Renal pelvis (tissue), 4 donors: ENCODE data around the gene CREB5. TPM values are rescaled to one million over a fixed set of nuclear protein-coding genes. Genes with fewer than 3 reads are reported as not detected.

Experiments used
- DNase-seq: peaks from one replicate; pipeline ENCODE4 v3.0.0-alpha.2; 2013
- polyA plus RNA-seq, 3 donors: library from polyadenylated mRNA; unstranded; fragments of 120-200 nt; gene quantifications; one replicate each; pipeline ENCODE4 v1.2.1, GENCODE V29; 2013; ENCODE audit not compliant: insufficient read length in 3 of 3

Gene CREB5
- polyA plus RNA-seq, 3 donors, result 11.0 to 11.9 (median 11.6) TPM

DNA sequence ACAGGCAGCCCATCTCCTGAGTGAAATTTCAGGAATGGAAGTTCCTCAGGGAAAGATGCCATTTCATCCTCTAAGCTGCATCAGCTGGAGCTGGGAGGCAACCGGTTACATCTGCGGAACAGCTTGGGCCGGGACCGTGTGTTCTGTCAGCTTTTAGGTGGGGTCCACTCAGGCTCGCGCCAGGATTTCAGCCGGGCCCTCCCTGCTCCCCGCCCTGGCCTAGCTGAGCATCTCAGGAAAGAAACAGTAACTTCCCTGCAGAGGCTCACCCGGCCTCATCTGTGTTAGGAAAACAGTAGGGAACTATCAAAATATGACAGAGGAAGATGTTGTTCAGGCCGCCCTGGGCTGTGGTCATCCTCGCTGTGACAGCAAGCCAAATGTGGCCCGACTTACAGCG is 435.4 kb downstream of the CREB5 start:
- DNase-seq, result no peak

GRCh38 chr7:28848906-28849305 is 436.6 kb downstream of the CREB5 start:
- no peak for DNase-seq

DNA sequence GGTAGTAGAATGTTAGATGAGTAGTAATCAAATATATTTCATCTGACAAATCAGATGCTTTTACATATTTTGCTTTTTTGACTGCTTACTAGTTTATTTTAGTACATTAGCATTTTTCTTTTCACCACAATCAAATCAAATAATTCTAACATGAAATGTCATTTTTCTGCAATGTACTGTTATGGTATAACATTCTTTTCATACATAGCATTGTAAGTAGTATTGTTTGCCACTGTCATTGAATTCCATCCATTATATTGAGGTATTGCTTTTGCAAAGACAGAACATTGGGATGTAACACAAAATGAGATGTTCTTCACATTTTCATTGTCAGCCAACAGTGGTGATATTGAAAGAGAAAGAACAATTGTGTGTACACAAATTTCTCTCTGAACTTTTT is 438.4 kb downstream of the CREB5 start:
- no peak for DNase-seq

DNA sequence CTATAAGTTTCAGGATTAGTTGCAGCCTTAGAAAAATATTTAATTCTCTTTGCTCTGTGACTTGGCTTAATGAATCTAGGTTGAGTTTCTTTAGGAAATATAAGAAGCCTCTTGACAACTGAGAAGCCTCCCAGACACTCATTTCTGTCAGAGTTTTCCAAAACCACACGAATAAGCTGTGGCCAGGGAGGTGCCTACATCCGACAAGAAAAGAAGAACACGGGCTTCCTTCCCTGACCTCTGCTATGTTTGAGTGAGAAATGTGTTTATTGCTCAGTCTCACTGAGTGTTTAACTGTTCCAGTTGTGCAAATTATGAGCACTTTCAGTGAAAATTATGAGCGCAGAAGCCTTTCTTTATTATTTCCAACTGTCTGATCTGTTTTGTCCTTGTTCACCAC is 440.8 kb downstream of the CREB5 start:
- no peak for DNase-seq

DNA sequence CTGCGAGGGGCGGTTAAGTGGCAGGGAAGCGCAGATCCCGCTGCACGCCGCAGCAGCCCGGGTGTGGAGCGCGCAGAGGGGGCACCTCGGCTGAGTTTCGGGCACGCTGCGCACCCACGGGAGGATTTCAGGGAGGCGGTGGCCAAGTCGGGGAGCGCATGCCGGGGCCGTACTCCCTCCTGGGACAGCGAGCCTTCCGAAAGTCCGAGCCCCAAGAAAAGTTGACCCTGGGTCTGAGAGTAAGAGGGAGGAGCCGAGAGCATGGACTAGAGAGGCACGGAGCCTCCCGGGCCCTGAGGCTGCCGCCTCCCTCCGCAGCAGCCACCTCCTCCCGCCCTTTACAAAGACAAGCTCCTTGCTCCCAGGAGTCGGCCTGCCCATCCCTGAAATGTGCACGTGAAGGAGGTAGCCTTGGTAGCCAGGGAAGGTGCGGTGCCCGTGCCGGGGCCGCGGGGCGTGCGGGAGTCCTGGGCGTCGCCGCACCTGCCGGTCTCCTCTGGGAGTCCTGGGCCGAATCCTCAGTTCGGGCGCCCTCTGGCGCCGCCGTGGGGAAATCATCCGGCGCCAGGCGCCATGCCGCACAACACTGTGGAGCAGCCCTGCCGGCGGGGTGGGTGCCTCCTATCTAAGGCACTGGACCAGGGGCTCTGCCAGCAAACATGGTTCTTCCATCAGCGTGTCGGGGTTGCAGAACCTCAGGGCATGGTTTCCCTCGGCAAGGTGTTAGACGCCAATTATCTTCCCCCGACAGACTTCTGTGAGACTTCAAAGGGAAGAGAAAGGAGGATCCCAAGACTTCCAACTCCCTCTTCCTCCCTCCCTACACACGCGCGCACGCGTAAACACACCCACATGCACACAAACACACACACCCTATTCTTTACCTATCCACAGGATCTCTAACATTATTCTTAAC is 441.8 kb downstream of the CREB5 start:
- peak; percentile 72 for DNase-seq

DNA sequence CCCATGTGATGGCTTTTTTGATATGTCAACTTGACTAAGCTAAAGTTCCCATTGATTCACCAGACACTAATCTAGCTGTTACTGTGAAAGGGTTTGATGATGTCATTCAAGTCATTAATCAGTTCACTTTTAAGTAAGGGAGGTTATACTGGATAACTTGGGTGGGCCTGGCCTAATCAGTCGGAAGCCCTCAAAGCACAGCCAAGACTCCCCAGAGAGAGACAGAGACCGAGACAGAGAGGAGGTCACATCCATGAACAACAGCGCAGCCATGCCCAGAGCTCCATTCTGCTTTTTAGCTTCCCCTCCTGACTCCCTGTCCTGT is 442.4 kb downstream of the CREB5 start:
- no peak for DNase-seq

GRCh38 chr7:28855538-28856217 is 443.4 kb downstream of the CREB5 start:
- no peak for DNase-seq

DNA sequence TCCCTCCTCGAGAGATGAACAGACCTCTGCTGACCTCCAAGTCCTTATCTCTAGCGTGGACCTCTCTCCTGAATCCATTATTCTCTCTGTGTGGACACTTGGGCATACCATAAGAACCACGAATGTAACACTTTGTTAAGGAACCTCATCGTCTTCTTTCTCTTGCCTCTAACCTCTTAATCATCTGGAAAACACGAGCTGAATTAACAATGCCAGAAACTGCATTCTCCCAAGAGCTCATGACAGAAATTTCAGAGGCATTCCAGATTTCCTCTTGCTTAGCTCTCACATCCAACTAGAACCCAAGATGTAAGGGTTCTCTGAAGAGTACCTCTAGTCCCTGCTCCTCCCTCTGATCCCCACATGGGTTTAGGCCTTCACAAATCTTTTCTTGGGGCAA is 444.3 kb downstream of the CREB5 start:
- no peak for DNase-seq

DNA sequence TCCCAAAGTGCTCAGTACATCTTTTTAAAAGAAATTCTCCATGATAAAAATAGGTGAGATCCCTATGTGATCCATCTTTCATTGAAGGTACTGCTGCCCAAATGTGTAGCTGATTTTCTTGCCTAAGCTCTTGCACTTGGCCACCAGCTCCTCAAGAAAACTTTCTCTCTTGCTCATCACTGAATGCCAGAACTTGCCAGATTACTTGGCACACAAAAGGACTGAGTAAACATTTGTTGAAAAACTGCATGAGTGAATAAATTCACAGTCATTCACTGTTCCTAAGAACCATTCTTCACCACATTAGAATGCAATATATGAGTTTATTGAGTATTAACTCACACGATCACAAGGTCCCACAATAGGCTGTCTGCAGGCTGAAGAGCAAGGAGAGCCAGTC is 445.9 kb downstream of the CREB5 start:
- no peak for DNase-seq

DNA sequence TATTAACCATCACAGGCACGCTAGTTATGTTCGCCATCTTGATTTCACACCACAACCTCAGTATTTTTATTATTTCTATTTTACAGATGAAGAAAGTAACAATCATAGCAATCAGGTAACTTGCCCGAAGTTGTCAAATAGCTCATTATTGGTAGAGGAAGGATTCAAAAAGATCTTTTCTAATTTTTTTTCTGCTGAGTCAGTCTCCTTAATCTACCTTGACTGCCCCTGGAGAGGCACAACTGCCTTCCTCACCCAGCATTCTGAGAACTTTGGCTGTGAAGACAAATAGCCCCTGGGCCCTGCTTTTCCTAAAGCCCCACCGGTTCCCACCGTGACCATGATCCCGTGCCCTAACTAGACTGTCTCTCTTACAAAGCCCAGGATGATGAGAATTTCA is 446.6 kb downstream of the CREB5 start:
- no peak for DNase-seq

GRCh38 chr7:28861825-28862224 is 449.5 kb downstream of the CREB5 start:
- no peak for DNase-seq

- DNase-seq, result no peak
Observed at GRCh38 chr7:28862595-28863272, 450.4 kb downstream of the CREB5 start.

DNA sequence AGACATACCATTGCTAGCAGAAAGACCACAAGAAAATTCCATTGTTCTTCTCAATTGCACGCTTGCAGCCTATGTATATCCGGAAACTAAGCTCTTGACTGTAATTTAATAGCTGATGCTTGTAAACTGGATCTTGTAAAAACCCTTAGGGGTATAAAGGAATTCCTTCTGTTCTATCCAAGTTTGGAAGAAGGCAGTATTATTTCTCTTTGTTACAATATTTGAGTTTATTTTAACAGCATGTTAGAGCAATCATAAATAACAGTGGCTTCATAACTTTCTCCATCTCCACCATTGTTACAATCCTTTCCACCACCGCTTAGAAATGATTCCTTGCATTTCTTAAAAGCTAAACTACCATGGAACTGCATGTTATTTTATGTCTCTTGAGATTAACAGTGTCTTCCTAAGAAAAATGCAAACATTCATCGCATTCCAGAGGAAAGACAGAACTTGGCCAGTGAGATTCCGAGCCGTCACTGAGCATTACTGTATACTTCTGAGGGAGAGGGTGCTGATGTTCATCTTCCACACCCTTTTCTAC is 453.4 kb downstream of the CREB5 start:
- DNase-seq, result no peak

- no peak for DNase-seq
Observed at GRCh38 chr7:28868712-28869111, 456.4 kb downstream of the CREB5 start.

DNA sequence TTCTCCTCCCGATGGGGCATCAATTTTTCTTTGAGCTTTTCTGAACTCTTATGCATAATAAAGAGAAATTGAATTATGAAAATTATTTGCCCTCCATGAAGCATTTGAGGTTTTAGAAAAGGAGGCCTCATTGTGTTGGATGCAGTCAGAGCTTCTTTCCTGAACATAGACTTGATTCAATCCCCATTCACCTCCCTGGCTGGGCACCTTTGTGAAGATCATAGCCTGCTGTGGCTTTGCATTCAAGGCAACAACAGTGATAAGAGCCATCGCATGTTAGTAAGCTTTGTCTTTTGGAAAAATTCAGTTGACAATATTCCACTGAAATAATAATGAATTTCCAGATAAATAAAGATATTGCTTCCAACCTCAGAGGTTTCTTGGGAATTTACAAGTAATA is 458.8 kb downstream of the CREB5 start:
- no peak for DNase-seq

GRCh38 chr7:28871631-28872030 is 459.3 kb downstream of the CREB5 start:
- no peak for DNase-seq

- no peak for DNase-seq
Observed at GRCh38 chr7:28872226-28872625, 459.9 kb downstream of the CREB5 start.

DNA sequence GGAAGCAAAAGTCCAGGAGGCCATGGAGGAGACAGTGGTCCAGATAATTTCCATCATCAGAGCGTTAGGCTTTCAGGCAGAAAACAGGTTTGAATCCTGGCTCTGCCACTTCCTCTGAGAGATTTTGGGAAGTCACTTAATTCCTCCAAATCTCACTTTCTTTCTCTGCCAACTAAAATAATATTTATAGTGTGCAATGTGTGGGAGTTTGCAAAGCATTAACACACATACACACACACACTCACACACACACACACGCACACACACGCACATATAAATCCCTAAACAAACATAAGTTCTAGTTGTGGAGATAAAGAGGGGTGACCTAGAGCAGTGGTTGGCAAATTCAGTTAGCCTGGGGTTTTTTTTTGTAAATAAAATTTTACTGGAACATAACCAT is 461.0 kb downstream of the CREB5 start:
- no peak for DNase-seq

DNA sequence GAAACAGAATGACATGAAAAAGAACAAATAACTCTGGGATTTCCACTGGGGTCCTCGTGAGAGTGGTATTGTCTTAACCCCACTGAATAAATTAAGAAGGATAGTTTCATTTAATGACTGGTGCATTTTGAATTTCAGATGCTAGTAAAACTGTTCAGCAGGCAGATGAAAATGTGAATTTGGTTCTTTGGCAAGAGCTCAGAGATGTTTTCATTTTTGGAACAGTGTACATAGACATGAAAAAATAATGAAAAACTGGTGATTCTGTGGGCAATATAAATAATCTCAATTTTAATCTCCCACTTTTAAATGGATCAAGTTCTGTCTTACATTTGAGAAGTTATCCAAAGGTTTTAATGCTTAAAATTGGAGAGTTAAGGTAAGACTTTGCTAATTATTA is 461.7 kb downstream of the CREB5 start:
- no peak for DNase-seq
